Mucosa of rectum (tissue), 2 donors: ENCODE measurements around the gene FIGLA.

Source experiments
- H3K27ac ChIP-seq, 2 donors: one replicate each; pipeline ENCODE4 v1.7.0; 2013; ENCODE audit warnings: inconsistent platforms in 2 of 2, low read depth in 2 of 2, low read length in 2 of 2
- H3K27me3 ChIP-seq, 2 donors: one replicate each; pipeline ENCODE4 v1.7.0; 2013; ENCODE audit warnings: low read length in 2 of 2; ENCODE audit not compliant: control insufficient read depth in 2 of 2, insufficient read depth in 2 of 2
- H3K36me3 ChIP-seq, 2 donors: one replicate each; pipeline ENCODE4 v1.7.0; 2013; ENCODE audit warnings: low read length in 2 of 2; ENCODE audit not compliant: control insufficient read depth in 2 of 2, insufficient read depth in 2 of 2
- H3K4me1 ChIP-seq, 2 donors: one replicate each; pipeline ENCODE4 v1.7.0; 2013; ENCODE audit warnings: low read length in 2 of 2, mild to moderate bottlenecking in 1 of 2; ENCODE audit not compliant: control insufficient read depth in 2 of 2, insufficient read depth in 2 of 2
- H3K4me3 ChIP-seq, 2 donors: one replicate each; pipeline ENCODE4 v1.7.0; 2013; ENCODE audit warnings: low read length in 2 of 2
- H3K9ac ChIP-seq, 2 donors: one replicate each; pipeline ENCODE4 v1.7.0; 2013; ENCODE audit warnings: low read length in 2 of 2, low read depth in 1 of 2, mild to moderate bottlenecking in 1 of 2
- H3K9me3 ChIP-seq, 2 donors: one replicate each; pipeline ENCODE4 v1.7.0; 2013; ENCODE audit warnings: low read length in 2 of 2; ENCODE audit not compliant: control insufficient read depth in 2 of 2
- donor health status: healthy.
- donor health status: Normal muscosa, but diverticular disease.

Gene FIGLA

GRCh38 chr2:70828914-70829824 lies 38.7 kb upstream of the FIGLA start:
- H3K4me3 ChIP-seq = no peak overlapping the region
- H3K9me3 ChIP-seq = no peaks in the 10 kb centered on the region
- H3K27ac ChIP-seq = no peak overlapping the region
- H3K9ac ChIP-seq = no peak overlapping the region
- peaks cover 0 to 2% of the 10 kb centered on the region in 2 donors for H3K27me3 ChIP-seq
- no peaks in the 10 kb centered on the region for H3K36me3 ChIP-seq
- no peaks in the 10 kb centered on the region for H3K4me1 ChIP-seq

- H3K9ac ChIP-seq = no peak overlapping the region
- H3K9me3 ChIP-seq = no peaks in the 10 kb centered on the region
- no peaks in the 10 kb centered on the region for H3K4me1 ChIP-seq
- peaks cover 0 to 2% of the 10 kb centered on the region in 2 donors for H3K27me3 ChIP-seq
- H3K27ac ChIP-seq = no peak overlapping the region
- no peak overlapping the region for H3K4me3 ChIP-seq
- H3K36me3 ChIP-seq = no peaks in the 10 kb centered on the region
These were observed 37.7 kb upstream of the FIGLA start for GRCh38 chr2:70828115-70828514.

GRCh38 chr2:70827388-70827787 lies 36.9 kb upstream of the FIGLA start:
- Histone ChIP-seq H3K36me3 (no peaks in the 10 kb centered on the region), H3K27ac (no peak overlapping the region), H3K4me3 (no peak overlapping the region), H3K9me3 (no peaks in the 10 kb centered on the region), H3K9ac (no peak overlapping the region), H3K4me1 (no peaks in the 10 kb centered on the region), H3K27me3 (no peaks in the 10 kb centered on the region)

- Histone ChIP-seq H3K27ac (no peak overlapping the region), H3K4me3 (no peak overlapping the region), H3K9ac (no peak overlapping the region), H3K27me3 (no peaks in the 10 kb centered on the region), H3K4me1 (no peaks in the 10 kb centered on the region), H3K9me3 (no peaks in the 10 kb centered on the region), H3K36me3 (no peaks in the 10 kb centered on the region)
These were observed 36.4 kb upstream of the FIGLA start for GRCh38 chr2:70826696-70827350.

- Histone ChIP-seq H3K9me3 (no peaks in the 10 kb centered on the region), H3K4me1 (no peaks in the 10 kb centered on the region), H3K27ac (no peak overlapping the region), H3K4me3 (no peak overlapping the region), H3K27me3 (no peaks in the 10 kb centered on the region), H3K9ac (no peak overlapping the region), H3K36me3 (no peaks in the 10 kb centered on the region)
These were observed 32.8 kb upstream of the FIGLA start for GRCh38 chr2:70823249-70823648.

GRCh38 chr2:70822843-70823242 lies 32.4 kb upstream of the FIGLA start:
- no peaks in the 10 kb centered on the region for H3K4me1 ChIP-seq
- no peak overlapping the region for H3K27ac ChIP-seq
- no peaks in the 10 kb centered on the region for H3K9me3 ChIP-seq
- no peak overlapping the region for H3K9ac ChIP-seq
- no peak overlapping the region for H3K4me3 ChIP-seq
- no peaks in the 10 kb centered on the region for H3K36me3 ChIP-seq
- H3K27me3 ChIP-seq = no peaks in the 10 kb centered on the region

- H3K4me3 ChIP-seq = no peak within 1 kb of the TSS
- no peaks in the 10 kb centered on the region for H3K9me3 ChIP-seq
- peaks cover 0 to 5% of the 10 kb centered on the region in 2 donors for H3K27me3 ChIP-seq
- H3K27ac ChIP-seq = no peak within 1 kb of the TSS
- no peaks in the 10 kb centered on the region for H3K4me1 ChIP-seq
- H3K9ac ChIP-seq = no peak within 1 kb of the TSS
- no peaks in the 10 kb centered on the region for H3K36me3 ChIP-seq
These were observed 30.1 kb upstream of the FIGLA start, which contains the start of gene CLEC4F for GRCh38 chr2:70820499-70820898. CLEC4F (minus strand) TSS chr2:70820599; CDS start chr2:70820523, 76 bp downstream.

GRCh38 chr2:70817284-70817954 lies 27.0 kb upstream of the FIGLA start:
- H3K27me3 ChIP-seq = peaks cover 5 to 7% of the 10 kb centered on the region in 2 donors
- H3K4me1 ChIP-seq = no peaks in the 10 kb centered on the region
- H3K4me3 ChIP-seq = no peak overlapping the region
- H3K27ac ChIP-seq = no peak overlapping the region
- H3K36me3 ChIP-seq = no peaks in the 10 kb centered on the region
- H3K9ac ChIP-seq = no peak overlapping the region
- H3K9me3 ChIP-seq = no peaks in the 10 kb centered on the region

GRCh38 chr2:70816726-70817125 lies 26.3 kb upstream of the FIGLA start:
- no peaks in the 10 kb centered on the region for H3K4me1 ChIP-seq
- peaks cover 5 to 7% of the 10 kb centered on the region in 2 donors for H3K27me3 ChIP-seq
- H3K4me3 ChIP-seq = no peak overlapping the region
- H3K27ac ChIP-seq = no peak overlapping the region
- H3K9ac ChIP-seq = no peak overlapping the region
- no peaks in the 10 kb centered on the region for H3K9me3 ChIP-seq
- no peaks in the 10 kb centered on the region for H3K36me3 ChIP-seq
